Lung (tissue), 12 donors: ENCODE measurements around the gene UBA5. TPM values are rescaled to one million over a fixed set of nuclear protein-coding genes. Genes with fewer than 3 reads are reported as not detected.
"Not testable (repeated sequence)": the region's sequence is repeated elsewhere in the genome, so short reads cannot be mapped to it uniquely, and the experiment has no call there.

Experiments used
- ATAC-seq: fragments of 200-7000 bp; cut with Tn5 transposase; one replicate; pipeline ENCODE4 v1.9.1; 2020; ENCODE audit warnings: moderate number of reproducible peaks; ENCODE audit not compliant: insufficient read depth, low FRiP score
- DNase-seq, 3 donors: peaks; one replicate each; pipeline ENCODE4 v3.0.0-alpha.2; 2013 to 2017
- H3K27ac ChIP-seq, 2 donors: one replicate each; pipeline ENCODE4 v1.5.1; 2013; ENCODE audit warnings: mild to moderate bottlenecking in 2 of 2, moderate library complexity in 2 of 2, control low read depth in 1 of 2, inconsistent platforms in 1 of 2, low read depth in 1 of 2, low read length in 1 of 2
- H3K27me3 ChIP-seq, 3 donors: one replicate each; pipeline ENCODE4 v1.5.1; 2013; ENCODE audit warnings: low read length in 2 of 3; ENCODE audit not compliant: control insufficient read depth in 3 of 3, insufficient read depth in 3 of 3
- H3K36me3 ChIP-seq, 4 donors: one replicate each; pipeline ENCODE4 v1.5.1; 2013; ENCODE audit warnings: low read length in 4 of 4, mild to moderate bottlenecking in 1 of 4, moderate library complexity in 1 of 4; ENCODE audit not compliant: control insufficient read depth in 4 of 4, insufficient read depth in 4 of 4
- H3K4me1 ChIP-seq, 5 donors: one replicate each; pipeline ENCODE4 v1.5.1; 2013; ENCODE audit warnings: low read length in 5 of 5, mild to moderate bottlenecking in 2 of 5, moderate library complexity in 1 of 5; ENCODE audit not compliant: control insufficient read depth in 5 of 5, insufficient read depth in 5 of 5
- H3K4me3 ChIP-seq: one replicate; pipeline ENCODE4 v1.5.1; 2013; ENCODE audit warnings: mild to moderate bottlenecking, control low read depth, moderate library complexity
- H3K9ac ChIP-seq, 2 donors: one replicate each; pipeline ENCODE4 v1.5.1; 2013; ENCODE audit warnings: low read length in 2 of 2, control low read depth in 1 of 2; ENCODE audit not compliant: insufficient read depth in 1 of 2
- H3K9me3 ChIP-seq, 4 donors: one replicate each; pipeline ENCODE4 v1.5.1; 2013; ENCODE audit warnings: low read length in 3 of 4, mild to moderate bottlenecking in 1 of 4, moderate library complexity in 1 of 4; ENCODE audit not compliant: control insufficient read depth in 4 of 4, insufficient read depth in 3 of 4
- CTCF ChIP-seq: IDR thresholded peaks from 2 replicates; pipeline ENCODE4 v1.5.1; 2012; ENCODE audit warnings: mild to moderate bottlenecking; ENCODE audit errors: control extremely low read depth, extremely low read depth
- WGBS, 2 donors: extraction: QIAGEN DNeasy Blood & Tissue Kit; methylation state at CpG; one replicate each; pipeline ENCODE4 v1.1.7; 2013; 5-methylcytosine and 5-hydroxymethylcytosine counted together
- polyA plus RNA-seq, 2 donors: library from polyadenylated mRNA; stranded (reverse); fragments of 200-250 nt; gene quantifications; one replicate each; pipeline ENCODE4 v1.2.1, GENCODE V29; 2013
- total RNA-seq, 2 donors: library from RNA; depleted of rRNA in 1 of 2; stranded (reverse); fragments of >200 nt in 1 of 2; gene quantifications; one replicate each; pipeline ENCODE4 v1.2.1, GENCODE V29; 2014 to 2021
- donor health status: control.
- donor health status: control.
- donor health status: Bipolar disorder and iron deficiency.
- donor health status: healthy.
- donor health status: DM: yes; HTN: yes; CAD: no.

The UBA5 gene
- total and polyA plus RNA-seq, 4 donors: 22.6 to 68.2 (median 33.9) TPM

DNA sequence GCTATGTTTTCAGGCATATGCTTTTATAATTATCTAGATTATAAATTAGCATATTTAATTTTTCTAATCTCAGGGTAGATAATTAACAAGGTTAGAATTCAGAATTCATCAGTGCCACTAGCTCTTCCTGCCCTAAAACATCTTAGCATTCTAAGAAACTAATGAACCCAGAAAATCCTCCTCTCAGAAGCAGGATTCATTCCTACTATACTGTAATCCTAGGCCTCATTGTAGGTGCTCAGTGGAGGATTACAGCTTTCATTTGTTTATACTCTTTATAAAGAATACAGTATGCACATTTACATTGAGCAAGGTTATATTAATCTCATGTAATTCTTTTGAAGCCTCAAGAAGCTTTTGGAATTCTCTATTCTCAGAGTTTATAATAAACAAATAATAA, 21.4 kb upstream of the UBA5 start:
- Histone ChIP-seq H3K36me3 (peaks cover 0 to 15% (median 8%) of the 10 kb centered on the region in 4 donors), H3K9me3 (no peaks in the 10 kb centered on the region)
- no peak for TF ChIP-seq CTCF

DNA sequence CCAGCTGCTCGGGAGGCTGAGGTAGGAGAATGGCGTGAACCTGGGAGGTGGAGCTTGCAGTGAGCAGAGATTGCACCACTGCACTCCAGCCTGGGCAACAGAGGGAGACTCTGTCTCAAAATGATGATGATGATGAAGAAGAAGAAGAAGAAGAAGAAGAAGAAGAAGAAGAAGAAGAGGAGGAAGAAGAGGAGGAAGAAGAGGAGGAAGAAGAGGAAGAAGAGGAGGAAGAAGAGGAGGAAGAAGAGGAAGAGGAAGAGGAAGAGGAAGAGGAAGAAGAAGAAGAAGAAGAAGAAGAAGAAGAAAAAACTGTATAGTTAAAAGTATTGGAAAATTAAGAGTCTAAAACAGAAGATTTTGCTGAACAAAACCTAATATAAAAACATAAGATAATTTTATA, 18.7 kb upstream of the UBA5 start:
- H3K9ac ChIP-seq, H3K27ac ChIP-seq, H3K9me3 ChIP-seq, ATAC-seq, H3K4me3 ChIP-seq, DNase-seq, H3K4me1 ChIP-seq, H3K27me3 ChIP-seq: not testable (repeated sequence)
- WGBS, 2 donors: 83 to 87% methylated on average over 2 of the region's 2 CpGs
- peaks cover 0 to 15% (median 5%) of the 10 kb centered on the region in 4 donors for H3K36me3 ChIP-seq

More for the DNA sequence above, 21.4 kb upstream of the UBA5 start:
- peaks cover 0 to 3% (median 0%) of the 10 kb centered on the region in 5 donors for H3K4me1 ChIP-seq
- H3K27me3 ChIP-seq: no peaks in the 10 kb centered on the region
- no peak overlapping the region for H3K27ac ChIP-seq
- no peak overlapping the region for H3K4me3 ChIP-seq
- no peak for DNase-seq
- no peak overlapping the region for H3K9ac ChIP-seq
- ATAC-seq: no peak

DNA sequence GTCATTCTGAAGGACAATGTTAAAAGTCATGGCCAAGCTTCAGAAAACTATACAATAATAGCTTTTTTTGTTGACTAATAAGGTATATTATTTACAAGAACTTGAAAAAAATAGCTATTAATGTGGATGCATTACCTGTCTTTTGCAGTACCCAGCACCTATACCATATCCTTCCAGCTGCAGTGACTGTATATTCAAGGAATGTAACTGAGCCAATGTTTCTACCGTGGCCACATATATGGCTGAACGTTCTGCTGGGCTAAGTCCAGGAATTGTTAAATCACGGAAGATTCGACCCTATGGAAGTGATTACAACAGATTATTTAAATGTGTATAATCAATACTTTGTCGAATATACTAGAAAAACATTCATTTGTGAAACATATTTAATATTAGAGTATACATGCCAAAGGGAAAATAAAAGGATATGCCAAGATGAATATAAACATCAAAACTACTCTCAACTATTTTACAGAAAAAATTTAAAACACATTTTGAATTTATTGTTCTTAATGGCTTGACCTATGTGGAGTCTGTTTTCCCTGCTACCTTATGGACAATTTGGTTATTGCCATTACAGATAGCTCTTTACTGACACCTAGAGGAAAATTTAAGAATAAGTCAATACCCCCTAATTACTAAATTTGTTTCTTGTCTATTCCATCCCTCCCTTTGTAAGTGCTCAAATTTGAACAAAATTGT, 18.1 kb upstream of the UBA5 start:
- no peak overlapping the region for H3K4me3 ChIP-seq
- peaks cover 0 to 15% (median 3%) of the 10 kb centered on the region in 4 donors for H3K36me3 ChIP-seq
- no peaks in the 10 kb centered on the region for H3K9me3 ChIP-seq
- WGBS, 2 donors: 68 to 83% methylated on average over 5 of the region's 5 CpGs
- H3K9ac ChIP-seq: no peak overlapping the region
- no peaks in the 10 kb centered on the region for H3K4me1 ChIP-seq
- ATAC-seq: peak; percentile 69
- DNase-seq: peak in 2 of 3 donors; percentile 60 to 64
- TF ChIP-seq CTCF: peak; percentile 34
- H3K27ac ChIP-seq: no peak overlapping the region
- H3K27me3 ChIP-seq: no peaks in the 10 kb centered on the region

DNA sequence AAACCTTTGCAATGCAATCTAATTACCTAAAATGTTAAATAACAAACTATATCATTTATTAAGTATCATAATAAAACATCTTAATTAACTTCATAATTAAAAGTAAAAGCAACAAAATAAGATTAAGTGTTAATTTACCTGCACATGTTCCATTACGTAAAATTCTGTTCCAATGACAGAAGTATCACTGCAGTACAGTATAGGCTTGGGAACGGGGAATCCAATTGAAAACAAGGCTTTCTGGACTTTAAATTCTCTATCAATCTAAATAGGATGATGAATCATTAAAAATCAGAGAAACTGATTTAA, 17.6 kb upstream of the UBA5 start:
- Histone ChIP-seq H3K27me3 (no peaks in the 10 kb centered on the region), H3K4me3 (no peak overlapping the region), H3K9me3 (no peaks in the 10 kb centered on the region), H3K9ac (no peak overlapping the region), H3K4me1 (no peaks in the 10 kb centered on the region), H3K36me3 (peaks cover 0 to 15% (median 3%) of the 10 kb centered on the region in 4 donors), H3K27ac (no peak overlapping the region)
- DNase-seq: no peak
- no peak for TF ChIP-seq CTCF
- WGBS, 2 donors: 73 to 79% methylated on average over 2 of the region's 2 CpGs
- ATAC-seq: no peak
